Measurements from ENCODE around the gene UBP1.

Gene UBP1

DNA sequence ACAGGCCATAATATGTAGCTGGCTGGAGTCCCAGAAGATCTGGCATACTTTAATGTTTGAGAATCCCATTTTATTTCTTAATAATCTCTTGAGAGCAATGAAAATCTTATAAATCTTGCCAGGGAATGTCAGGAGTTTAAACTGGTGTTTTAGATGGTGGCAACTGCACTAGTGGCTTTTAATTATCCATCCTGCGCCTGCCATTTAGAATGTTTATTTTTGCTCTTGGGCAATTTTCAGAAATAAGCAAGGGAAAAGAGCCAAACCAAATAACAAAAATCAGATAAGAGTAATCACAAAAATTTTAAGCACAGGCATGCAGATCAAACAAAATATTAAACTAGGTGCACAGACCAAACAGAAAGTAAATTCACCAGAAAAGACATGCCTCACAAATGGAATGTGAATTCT lies 41.9 kb upstream of the UBP1 start:
- no CpG with 5 or more reads among the region's 1 CpG for WGBS, 2 donors (ENCODE audit: extremely low coverage in 2 of 2, insufficient read length in 2 of 2, insufficient replicate concordance in 1 of 2)
- H3K27me3 ChIP-seq (ENCODE audit: control insufficient read depth in 3 of 3, insufficient read depth in 3 of 3, low read depth in 1 of 3, low read length in 3 of 3), result no peaks in the 10 kb centered on the region
- H3K9ac ChIP-seq (ENCODE audit: low read depth, low read length, poor library complexity), result no peak overlapping the region
- no peak overlapping the region for H3K14ac ChIP-seq (ENCODE audit: low read length)
- no peak overlapping the region for H3K4ac ChIP-seq (ENCODE audit: low read length)
- H4K8ac ChIP-seq (ENCODE audit: low read depth, low read length), result no peak overlapping the region
- no peak overlapping the region for H2BK15ac ChIP-seq (ENCODE audit: low read length)
- H2AK5ac ChIP-seq (ENCODE audit: low read depth, low read length), result no peak overlapping the region
- no peak overlapping the region for H4K91ac ChIP-seq (ENCODE audit: low read depth, low read length, poor library complexity)
- no peak overlapping the region for H3K18ac ChIP-seq (ENCODE audit: low read length)
- no peak overlapping the region for H3K4me2 ChIP-seq (ENCODE audit: insufficient read depth, low read length, poor library complexity, severe bottlenecking)
- H2BK120ac ChIP-seq (ENCODE audit: low read depth, low read length), result no peak overlapping the region
- H3K4me1 ChIP-seq (ENCODE audit: control insufficient read depth in 2 of 2, insufficient read depth in 1 of 2, low read depth in 1 of 2, low read length in 2 of 2), result no peaks in the 10 kb centered on the region
- H3K9me3 ChIP-seq (replicated peaks in 1 of 2; ENCODE audit: control insufficient read depth in 2 of 2, insufficient read depth in 1 of 2, low read depth in 1 of 2, low read length in 2 of 2), result peaks cover 2 to 6% of the 10 kb centered on the region in 2 donors
- H3K4me3 ChIP-seq (ENCODE audit: low read length in 2 of 2), result no peak overlapping the region
- no peak overlapping the region for H3K27ac ChIP-seq (replicated peaks; ENCODE audit: low read length)
- no peak overlapping the region for H2AFZ ChIP-seq (ENCODE audit: low read length)
- no peak overlapping the region for H3K23ac ChIP-seq (ENCODE audit: low read depth, low read length, poor library complexity)
- H2BK12ac ChIP-seq (ENCODE audit: low read length), result no peak overlapping the region
- H3K79me1 ChIP-seq (ENCODE audit: low read depth, low read length), result no peaks in the 10 kb centered on the region
- H2BK5ac ChIP-seq (ENCODE audit: low read length), result no peak overlapping the region
- no peak for DNase-seq (ENCODE audit: low spot score)
- no peaks in the 10 kb centered on the region for H3K36me3 ChIP-seq (replicated peaks in 1 of 2; ENCODE audit: control insufficient read depth in 2 of 2, insufficient read depth in 2 of 2, low read length in 2 of 2)

DNA sequence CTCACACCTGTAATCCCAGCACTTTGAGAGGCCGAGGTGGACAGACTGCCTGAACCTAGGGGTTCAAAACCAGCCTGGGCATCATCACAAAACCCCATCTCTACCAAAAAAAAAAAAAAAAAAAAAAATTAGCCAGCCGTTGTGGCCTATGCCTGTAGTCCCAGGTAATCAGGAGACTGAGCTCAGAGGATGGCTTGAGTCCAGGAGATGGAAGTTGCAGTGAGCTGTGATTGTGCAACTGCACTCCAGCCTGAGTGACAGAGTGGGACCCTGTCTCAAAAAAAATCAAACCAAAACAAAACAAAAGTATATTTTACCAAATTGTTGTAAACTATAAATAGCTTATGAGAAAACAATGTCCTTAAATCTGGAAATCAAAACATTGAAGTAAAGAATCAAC lies 34.7 kb upstream of the UBP1 start:
- WGBS, 2 donors (ENCODE audit: extremely low coverage in 2 of 2, insufficient read length in 2 of 2, insufficient replicate concordance in 1 of 2), result no CpG with 5 or more reads among the region's 2 CpGs
- no peak overlapping the region for H3K4me3 ChIP-seq (ENCODE audit: low read length in 2 of 2)
- DNase-seq (ENCODE audit: low spot score), result no peak
- no peaks in the 10 kb centered on the region for H3K36me3 ChIP-seq (replicated peaks in 1 of 2; ENCODE audit: control insufficient read depth in 2 of 2, insufficient read depth in 2 of 2, low read length in 2 of 2)
- no peak overlapping the region for H2BK15ac ChIP-seq (ENCODE audit: low read length)
- H2BK5ac ChIP-seq (ENCODE audit: low read length), result no peak overlapping the region
- H3K27ac ChIP-seq (replicated peaks; ENCODE audit: low read length), result no peak overlapping the region
- H3K9me3 ChIP-seq (replicated peaks in 1 of 2; ENCODE audit: control insufficient read depth in 2 of 2, insufficient read depth in 1 of 2, low read depth in 1 of 2, low read length in 2 of 2), result no peaks in the 10 kb centered on the region
- no peak overlapping the region for H2AFZ ChIP-seq (ENCODE audit: low read length)
- no peaks in the 10 kb centered on the region for H3K4me1 ChIP-seq (ENCODE audit: control insufficient read depth in 2 of 2, insufficient read depth in 1 of 2, low read depth in 1 of 2, low read length in 2 of 2)
- no peaks in the 10 kb centered on the region for H3K27me3 ChIP-seq (ENCODE audit: control insufficient read depth in 3 of 3, insufficient read depth in 3 of 3, low read depth in 1 of 3, low read length in 3 of 3)
- H4K91ac ChIP-seq (ENCODE audit: low read depth, low read length, poor library complexity), result no peak overlapping the region
- H3K18ac ChIP-seq (ENCODE audit: low read length), result no peak overlapping the region
- H3K23ac ChIP-seq (ENCODE audit: low read depth, low read length, poor library complexity), result no peak overlapping the region
- no peak overlapping the region for H2AK5ac ChIP-seq (ENCODE audit: low read depth, low read length)
- H3K4ac ChIP-seq (ENCODE audit: low read length), result no peak overlapping the region
- no peak overlapping the region for H4K8ac ChIP-seq (ENCODE audit: low read depth, low read length)
- no peak overlapping the region for H2BK12ac ChIP-seq (ENCODE audit: low read length)
- no peak overlapping the region for H3K9ac ChIP-seq (ENCODE audit: low read depth, low read length, poor library complexity)
- no peak overlapping the region for H3K14ac ChIP-seq (ENCODE audit: low read length)
- no peaks in the 10 kb centered on the region for H3K79me1 ChIP-seq (ENCODE audit: low read depth, low read length)
- no peak overlapping the region for H2BK120ac ChIP-seq (ENCODE audit: low read depth, low read length)
- H3K4me2 ChIP-seq (ENCODE audit: insufficient read depth, low read length, poor library complexity, severe bottlenecking), result no peak overlapping the region

DNA sequence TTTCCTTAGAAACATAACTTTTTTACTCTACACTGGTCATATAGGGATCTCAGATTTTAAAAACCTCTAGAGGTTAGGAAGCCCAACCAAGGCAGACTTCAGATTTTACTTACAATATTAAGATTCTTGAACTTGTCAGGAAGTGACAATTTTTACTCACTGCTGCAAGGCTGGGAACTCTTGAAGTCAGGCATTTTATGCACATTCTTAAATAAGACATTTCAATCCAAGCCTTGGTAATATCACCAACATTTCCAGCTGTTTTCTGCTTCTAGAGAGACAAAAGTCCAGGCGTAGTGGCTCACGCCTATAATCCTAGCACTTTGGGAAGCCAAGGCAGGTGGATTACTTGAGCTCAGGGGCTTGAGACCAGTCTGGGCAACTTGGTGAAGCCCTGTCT lies 33.6 kb upstream of the UBP1 start:
- H3K9me3 ChIP-seq (replicated peaks in 1 of 2; ENCODE audit: control insufficient read depth in 2 of 2, insufficient read depth in 1 of 2, low read depth in 1 of 2, low read length in 2 of 2), result no peaks in the 10 kb centered on the region
- H2BK15ac ChIP-seq (ENCODE audit: low read length), result no peak overlapping the region
- H3K27me3 ChIP-seq (ENCODE audit: control insufficient read depth in 3 of 3, insufficient read depth in 3 of 3, low read depth in 1 of 3, low read length in 3 of 3), result no peaks in the 10 kb centered on the region
- no peak overlapping the region for H4K91ac ChIP-seq (ENCODE audit: low read depth, low read length, poor library complexity)
- no peaks in the 10 kb centered on the region for H3K4me1 ChIP-seq (ENCODE audit: control insufficient read depth in 2 of 2, insufficient read depth in 1 of 2, low read depth in 1 of 2, low read length in 2 of 2)
- no peaks in the 10 kb centered on the region for H3K79me1 ChIP-seq (ENCODE audit: low read depth, low read length)
- no CpG with 5 or more reads among the region's 2 CpGs for WGBS, 2 donors (ENCODE audit: extremely low coverage in 2 of 2, insufficient read length in 2 of 2, insufficient replicate concordance in 1 of 2)
- no peak overlapping the region for H2BK120ac ChIP-seq (ENCODE audit: low read depth, low read length)
- H3K9ac ChIP-seq (ENCODE audit: low read depth, low read length, poor library complexity), result no peak overlapping the region
- no peak for DNase-seq (ENCODE audit: low spot score)
- no peak overlapping the region for H3K4ac ChIP-seq (ENCODE audit: low read length)
- no peak overlapping the region for H2AK5ac ChIP-seq (ENCODE audit: low read depth, low read length)
- H2BK5ac ChIP-seq (ENCODE audit: low read length), result no peak overlapping the region
- no peak overlapping the region for H4K8ac ChIP-seq (ENCODE audit: low read depth, low read length)
- no peak overlapping the region for H3K4me2 ChIP-seq (ENCODE audit: insufficient read depth, low read length, poor library complexity, severe bottlenecking)
- no peak overlapping the region for H3K23ac ChIP-seq (ENCODE audit: low read depth, low read length, poor library complexity)
- no peak overlapping the region for H3K14ac ChIP-seq (ENCODE audit: low read length)
- H3K18ac ChIP-seq (ENCODE audit: low read length), result no peak overlapping the region
- no peak overlapping the region for H3K27ac ChIP-seq (replicated peaks; ENCODE audit: low read length)
- no peak overlapping the region for H2AFZ ChIP-seq (ENCODE audit: low read length)
- no peak overlapping the region for H2BK12ac ChIP-seq (ENCODE audit: low read length)
- no peak overlapping the region for H3K4me3 ChIP-seq (ENCODE audit: low read length in 2 of 2)
- H3K36me3 ChIP-seq (replicated peaks in 1 of 2; ENCODE audit: control insufficient read depth in 2 of 2, insufficient read depth in 2 of 2, low read length in 2 of 2), result no peaks in the 10 kb centered on the region

DNA sequence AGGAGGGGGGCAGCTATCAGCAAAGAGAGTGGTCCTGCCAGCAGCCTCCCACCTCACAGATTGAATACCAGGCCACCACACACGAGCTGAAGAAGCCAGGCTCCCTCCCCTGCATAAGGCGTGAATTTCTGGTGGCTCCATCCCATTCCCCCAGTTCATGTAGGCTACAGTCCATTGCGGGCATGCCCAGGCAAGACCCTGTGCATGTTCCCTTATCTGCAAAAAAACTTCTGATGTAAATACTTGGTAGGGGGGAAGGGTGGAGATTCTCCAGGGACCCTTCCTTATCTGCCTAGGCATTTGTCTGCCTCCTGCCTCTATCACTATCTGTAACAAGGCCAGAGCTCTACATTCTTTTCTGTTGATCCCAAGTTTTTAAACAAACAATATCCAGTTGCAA lies 27.6 kb upstream of the UBP1 start:
- H3K4me1 ChIP-seq (ENCODE audit: control insufficient read depth in 2 of 2, insufficient read depth in 1 of 2, low read depth in 1 of 2, low read length in 2 of 2), result no peaks in the 10 kb centered on the region
- H2BK15ac ChIP-seq (ENCODE audit: low read length), result no peak overlapping the region
- WGBS, 2 donors (ENCODE audit: extremely low coverage in 2 of 2, insufficient read length in 2 of 2, insufficient replicate concordance in 1 of 2), result no CpG with 5 or more reads among the region's 3 CpGs
- H3K9me3 ChIP-seq (replicated peaks in 1 of 2; ENCODE audit: control insufficient read depth in 2 of 2, insufficient read depth in 1 of 2, low read depth in 1 of 2, low read length in 2 of 2), result peaks cover 1 to 19% of the 10 kb centered on the region in 2 donors
- H2AFZ ChIP-seq (ENCODE audit: low read length), result peak overlapping the region; percentile 64
- H3K27ac ChIP-seq (replicated peaks; ENCODE audit: low read length), result no peak overlapping the region
- H3K4me2 ChIP-seq (ENCODE audit: insufficient read depth, low read length, poor library complexity, severe bottlenecking), result no peak overlapping the region
- H3K36me3 ChIP-seq (replicated peaks in 1 of 2; ENCODE audit: control insufficient read depth in 2 of 2, insufficient read depth in 2 of 2, low read length in 2 of 2), result no peaks in the 10 kb centered on the region
- H3K23ac ChIP-seq (ENCODE audit: low read depth, low read length, poor library complexity), result no peak overlapping the region
- H3K79me1 ChIP-seq (ENCODE audit: low read depth, low read length), result no peaks in the 10 kb centered on the region
- no peak overlapping the region for H2BK120ac ChIP-seq (ENCODE audit: low read depth, low read length)
- H3K9ac ChIP-seq (ENCODE audit: low read depth, low read length, poor library complexity), result no peak overlapping the region
- no peak overlapping the region for H4K91ac ChIP-seq (ENCODE audit: low read depth, low read length, poor library complexity)
- no peak overlapping the region for H3K18ac ChIP-seq (ENCODE audit: low read length)
- H3K4ac ChIP-seq (ENCODE audit: low read length), result no peak overlapping the region
- no peak overlapping the region for H2BK5ac ChIP-seq (ENCODE audit: low read length)
- H2AK5ac ChIP-seq (ENCODE audit: low read depth, low read length), result no peak overlapping the region
- no peaks in the 10 kb centered on the region for H3K27me3 ChIP-seq (ENCODE audit: control insufficient read depth in 3 of 3, insufficient read depth in 3 of 3, low read depth in 1 of 3, low read length in 3 of 3)
- no peak overlapping the region for H3K4me3 ChIP-seq (ENCODE audit: low read length in 2 of 2)
- H4K8ac ChIP-seq (ENCODE audit: low read depth, low read length), result no peak overlapping the region
- H2BK12ac ChIP-seq (ENCODE audit: low read length), result no peak overlapping the region
- DNase-seq (ENCODE audit: low spot score), result no peak
- H3K14ac ChIP-seq (ENCODE audit: low read length), result no peak overlapping the region
